GM19395 (cell line): ENCODE measurements around the gene GCNT4.
"Not testable (repeated sequence)": the region's sequence is repeated elsewhere in the genome, so short reads cannot be mapped to it uniquely, and the experiment has no call there.

ENCODE experiments used
- ATAC-seq: cut with Tn5 transposase; IDR thresholded peaks from one replicate; pipeline ENCODE4 v1.9.1; 2021; ENCODE audit warnings: mild to moderate bottlenecking, moderate library complexity; ENCODE audit not compliant: unreplicated experiment

The GCNT4 gene

GRCh38 chr5:75052192-75053053 is at the start of gene GCNT4:
TSS of gene GCNT4 (minus strand) at chr5:75052558. CDS start at chr5:75030037, 22,521 bp downstream.
- ATAC-seq, result no peak

DNA sequence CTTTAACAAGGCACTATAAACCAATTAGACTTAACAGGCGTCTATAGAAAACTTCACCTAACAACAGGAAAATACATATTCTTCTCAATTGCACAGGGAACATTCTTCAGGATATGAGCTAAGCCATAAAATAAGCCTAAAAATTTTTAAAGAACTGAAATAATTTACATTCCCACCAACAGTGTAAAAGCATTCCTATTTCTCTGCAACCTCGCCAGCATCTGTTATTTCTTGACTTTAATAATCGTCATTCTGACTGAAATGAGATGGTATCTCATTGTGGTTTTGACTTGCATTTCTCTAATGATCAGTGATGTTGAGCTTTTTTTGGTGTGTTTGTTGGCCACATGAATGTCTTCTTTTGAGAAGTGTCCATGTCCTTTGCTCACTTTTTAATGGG is 43.6 kb upstream of the GCNT4 start:
- ATAC-seq, result not testable (repeated sequence)

DNA sequence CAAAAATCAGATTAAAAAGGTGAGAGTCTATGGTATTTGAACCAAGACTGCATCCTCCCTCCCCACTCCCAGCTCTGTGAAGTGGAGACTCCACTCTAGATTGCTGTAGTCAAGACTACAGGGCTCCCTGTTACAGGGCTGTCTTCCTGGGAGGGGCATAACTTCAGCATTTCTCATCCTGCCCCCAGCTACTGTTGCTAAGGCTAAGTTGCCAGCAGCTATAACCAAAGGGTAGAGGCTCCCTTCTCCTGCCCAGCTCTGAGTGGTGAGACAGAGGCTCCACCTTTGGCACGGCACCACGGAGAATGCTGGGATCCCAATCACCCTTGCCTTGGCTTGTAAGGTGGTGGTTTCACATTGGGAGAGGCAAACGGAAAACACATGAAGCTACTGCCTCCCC is 39.2 kb upstream of the GCNT4 start:
- ATAC-seq, result no peak

DNA sequence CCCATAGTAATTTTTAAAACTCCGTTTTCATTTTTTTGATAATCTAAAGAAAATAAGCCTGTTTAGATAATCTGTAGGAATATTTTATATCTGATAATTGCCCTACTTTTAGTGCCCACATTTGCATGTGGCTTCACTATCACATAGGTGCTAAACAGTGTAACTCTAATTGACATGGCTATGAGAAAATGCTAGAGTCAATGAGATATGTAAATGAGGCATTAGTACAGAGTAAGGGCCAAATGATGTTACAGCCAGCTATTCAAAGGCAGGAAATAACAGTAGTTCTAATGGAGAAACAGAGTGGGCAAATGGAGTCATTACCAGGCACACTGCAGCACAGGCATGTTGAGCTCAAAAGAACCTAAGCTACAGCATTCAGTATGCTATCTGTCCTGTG is 37.3 kb upstream of the GCNT4 start:
- no peak for ATAC-seq

DNA sequence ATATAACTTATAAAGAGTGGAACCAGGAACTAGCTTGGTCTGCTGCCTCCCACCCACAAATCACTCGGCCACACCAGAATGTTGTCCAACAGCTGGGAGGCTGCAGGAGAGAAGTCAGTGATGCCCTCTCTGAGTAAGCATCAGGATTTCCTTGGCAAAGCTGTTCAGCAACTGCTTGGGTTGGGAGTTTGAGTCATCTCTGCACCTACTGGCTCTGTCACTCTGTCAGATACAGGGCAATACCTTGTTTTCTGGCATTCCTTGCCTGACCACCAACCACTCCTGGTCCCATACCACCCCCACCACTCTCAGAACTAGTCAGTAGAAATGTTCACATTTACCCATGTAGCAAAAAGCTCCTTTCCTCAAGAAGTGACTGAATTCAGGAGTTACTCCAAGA is 36.8 kb upstream of the GCNT4 start:
- no peak for ATAC-seq

- no peak for ATAC-seq
Measured at GRCh38 chr5:75088648-75089047, 36.3 kb upstream of the GCNT4 start.

DNA sequence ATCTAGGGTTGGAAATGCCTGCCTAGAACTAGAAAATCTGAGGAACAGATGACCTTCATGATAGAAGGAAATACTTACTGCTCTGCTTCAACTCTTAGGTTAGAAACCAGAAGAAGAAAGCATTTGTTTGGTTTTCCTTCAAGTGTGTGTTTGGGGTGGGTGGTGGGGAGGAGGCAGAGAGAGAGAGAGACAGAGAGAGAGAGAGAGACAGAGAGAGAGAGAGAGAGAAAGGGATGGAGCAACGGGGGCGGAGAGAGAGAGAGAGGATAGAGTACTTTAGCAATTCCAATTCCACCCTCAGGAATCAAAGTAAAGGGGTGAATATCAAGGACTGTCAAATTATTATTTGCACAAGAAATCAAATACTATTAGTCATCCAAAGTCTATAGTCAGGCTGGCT is 29.2 kb upstream of the GCNT4 start:
- no peak for ATAC-seq

DNA sequence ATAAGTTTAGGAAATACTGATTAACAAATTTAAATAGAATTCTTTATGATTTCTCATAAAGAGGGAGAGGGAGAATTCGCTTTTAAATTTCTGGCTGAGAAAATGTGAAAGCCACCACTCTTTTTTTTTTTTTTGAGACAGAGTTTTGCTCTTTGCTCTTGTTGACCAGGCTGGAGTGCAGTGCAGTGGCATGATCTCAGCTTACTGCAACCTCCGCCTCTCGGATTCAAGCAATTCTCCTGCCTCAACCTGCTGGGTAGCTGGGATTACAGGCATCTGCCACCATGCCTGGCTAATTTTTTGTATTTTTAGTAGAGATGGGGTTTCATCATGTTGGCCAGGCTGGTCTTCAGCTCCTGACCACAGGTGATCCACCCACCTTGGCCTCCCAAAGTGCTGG is 27.0 kb upstream of the GCNT4 start:
- not testable (repeated sequence) for ATAC-seq

GRCh38 chr5:75078027-75078426 is 25.7 kb upstream of the GCNT4 start:
- ATAC-seq, result no peak

DNA sequence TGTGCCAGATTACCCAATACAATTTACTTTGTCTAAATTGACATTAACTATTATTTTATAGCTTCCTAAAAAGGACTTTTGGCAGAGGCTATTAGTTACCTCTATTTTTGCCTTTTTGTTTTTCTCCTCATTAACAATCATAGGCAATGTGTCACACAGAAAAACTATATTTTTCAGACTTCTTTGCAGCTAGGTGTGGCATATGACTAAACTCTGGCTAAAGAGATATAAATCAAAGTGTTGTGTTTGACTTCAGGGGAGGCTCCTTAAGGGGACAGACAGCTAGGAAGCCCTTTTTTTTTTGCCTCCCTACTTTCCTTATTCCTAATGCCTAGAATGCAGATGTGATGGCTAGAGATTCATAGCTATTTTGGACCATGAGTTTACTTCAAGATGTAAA is 19.7 kb upstream of the GCNT4 start:
- no peak for ATAC-seq

DNA sequence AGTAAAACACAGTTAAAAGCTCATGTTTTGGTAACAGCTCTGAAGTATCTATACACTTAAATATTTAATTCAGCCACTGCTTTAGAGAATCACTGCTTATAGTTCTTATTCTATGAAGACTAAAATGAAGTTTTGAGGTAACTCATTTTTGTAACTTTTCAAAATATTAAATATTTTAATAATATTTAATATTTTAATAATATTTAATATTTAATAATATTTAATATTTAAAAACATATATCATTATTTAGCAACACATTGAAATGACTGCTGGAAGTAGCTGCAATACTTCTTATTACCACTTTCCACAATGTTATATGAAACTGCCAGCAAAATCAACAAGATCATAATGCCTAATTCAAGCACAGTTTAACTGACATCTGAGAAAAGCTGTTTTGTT is 18.7 kb upstream of the GCNT4 start:
- ATAC-seq, result no peak

DNA sequence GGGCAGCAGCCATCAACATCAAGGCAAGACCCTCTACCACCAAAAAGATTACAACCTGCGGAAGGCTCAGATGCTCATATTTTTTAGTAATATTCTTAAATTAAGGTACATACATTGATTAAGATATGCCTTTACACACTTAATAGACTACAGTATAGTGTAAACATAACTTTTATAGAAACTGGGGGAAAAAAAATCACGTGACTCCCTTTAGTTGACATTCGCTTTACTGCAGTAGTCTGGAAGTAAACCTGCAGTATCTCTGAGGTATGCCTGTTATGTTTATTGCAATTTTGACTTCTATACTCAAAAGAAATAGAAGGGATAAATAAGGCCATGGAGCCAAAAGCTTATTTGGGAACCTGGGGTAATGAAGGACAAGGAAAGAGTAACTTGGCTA is 15.1 kb upstream of the GCNT4 start:
- ATAC-seq, result no peak

- ATAC-seq, result no peak
Measured at GRCh38 chr5:75062925-75063531, 10.7 kb upstream of the GCNT4 start.

DNA sequence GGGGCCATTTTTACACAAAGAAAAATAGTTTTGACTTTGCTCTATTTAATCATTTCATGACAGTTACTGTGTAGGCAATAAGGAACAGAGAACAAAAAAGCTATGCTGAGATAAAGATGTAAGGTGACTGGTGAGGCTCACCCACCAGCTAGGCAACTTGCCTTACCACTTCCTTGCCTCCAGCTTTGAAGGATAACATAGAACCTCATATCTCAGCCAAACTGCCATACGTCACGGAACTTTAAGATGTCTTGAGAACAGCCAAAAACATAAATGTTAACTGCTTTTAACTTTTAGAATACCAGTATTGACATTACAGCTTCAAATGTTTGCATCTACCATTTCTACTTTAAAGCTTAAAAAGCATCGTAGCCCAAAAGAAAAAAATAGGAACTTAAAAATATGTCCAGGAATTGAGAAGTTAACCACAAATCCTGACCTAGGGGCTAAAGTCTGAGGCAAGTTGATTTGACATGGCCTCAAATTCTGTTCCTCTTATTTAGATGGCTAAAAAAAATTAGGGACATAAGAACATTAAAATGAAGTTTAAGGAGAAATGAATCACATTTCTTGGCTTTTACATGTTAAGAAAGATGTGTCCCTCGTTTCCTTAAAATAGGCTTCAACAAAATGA is 7.7 kb upstream of the GCNT4 start:
- ATAC-seq, result no peak

DNA sequence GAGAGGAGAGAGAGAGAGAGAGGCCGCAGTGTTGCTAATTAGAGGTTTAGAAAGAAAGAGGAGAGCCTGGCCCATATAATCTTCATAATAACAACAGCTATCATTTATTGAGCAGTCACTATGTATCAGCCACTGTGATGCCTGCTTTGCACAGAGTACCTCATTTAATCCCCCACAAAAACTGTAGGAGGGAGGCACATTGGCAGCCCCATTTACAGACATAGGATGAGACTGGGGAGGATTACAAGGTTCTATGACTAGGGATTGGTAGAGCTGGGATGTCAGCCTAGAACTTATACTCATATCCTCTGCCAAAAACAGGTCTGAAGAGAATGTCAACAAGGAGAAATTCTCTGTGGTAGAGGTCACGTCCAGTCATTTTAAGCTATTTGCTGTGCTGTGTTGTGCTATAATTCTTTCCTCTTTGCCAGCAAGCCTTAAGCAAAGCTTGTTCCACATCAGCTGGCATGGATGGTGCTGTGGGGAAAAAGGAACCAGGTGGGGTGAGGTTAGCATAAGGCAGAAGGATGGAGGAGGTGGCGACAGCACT is 6.7 kb upstream of the GCNT4 start:
- ATAC-seq, result no peak

GRCh38 chr5:75057561-75057960 is 5.2 kb upstream of the GCNT4 start:
- ATAC-seq, result no peak

DNA sequence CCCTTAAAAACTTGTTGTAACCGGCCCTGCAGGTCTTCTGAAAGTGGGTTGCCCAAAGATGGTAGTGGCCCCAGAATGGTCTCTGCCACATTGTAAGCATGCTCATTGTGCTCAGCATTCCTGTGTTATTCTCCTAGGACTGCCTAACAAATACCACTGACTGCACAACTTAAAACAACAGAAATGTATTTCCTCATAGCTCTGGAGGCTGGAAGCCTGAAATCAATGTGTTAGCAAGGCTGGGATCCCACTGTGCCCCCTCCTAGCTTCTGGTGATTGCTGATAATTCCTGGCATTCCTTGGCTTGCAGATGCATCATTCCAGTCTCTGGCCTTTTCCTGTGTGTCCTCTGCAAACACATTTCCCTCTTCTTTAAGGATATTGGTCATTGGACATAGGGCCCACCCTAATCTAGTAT is 3.4 kb upstream of the GCNT4 start:
- ATAC-seq, result no peak

- no peak for ATAC-seq
Measured at GRCh38 chr5:75054134-75054930, 2.0 kb upstream of the GCNT4 start.

DNA sequence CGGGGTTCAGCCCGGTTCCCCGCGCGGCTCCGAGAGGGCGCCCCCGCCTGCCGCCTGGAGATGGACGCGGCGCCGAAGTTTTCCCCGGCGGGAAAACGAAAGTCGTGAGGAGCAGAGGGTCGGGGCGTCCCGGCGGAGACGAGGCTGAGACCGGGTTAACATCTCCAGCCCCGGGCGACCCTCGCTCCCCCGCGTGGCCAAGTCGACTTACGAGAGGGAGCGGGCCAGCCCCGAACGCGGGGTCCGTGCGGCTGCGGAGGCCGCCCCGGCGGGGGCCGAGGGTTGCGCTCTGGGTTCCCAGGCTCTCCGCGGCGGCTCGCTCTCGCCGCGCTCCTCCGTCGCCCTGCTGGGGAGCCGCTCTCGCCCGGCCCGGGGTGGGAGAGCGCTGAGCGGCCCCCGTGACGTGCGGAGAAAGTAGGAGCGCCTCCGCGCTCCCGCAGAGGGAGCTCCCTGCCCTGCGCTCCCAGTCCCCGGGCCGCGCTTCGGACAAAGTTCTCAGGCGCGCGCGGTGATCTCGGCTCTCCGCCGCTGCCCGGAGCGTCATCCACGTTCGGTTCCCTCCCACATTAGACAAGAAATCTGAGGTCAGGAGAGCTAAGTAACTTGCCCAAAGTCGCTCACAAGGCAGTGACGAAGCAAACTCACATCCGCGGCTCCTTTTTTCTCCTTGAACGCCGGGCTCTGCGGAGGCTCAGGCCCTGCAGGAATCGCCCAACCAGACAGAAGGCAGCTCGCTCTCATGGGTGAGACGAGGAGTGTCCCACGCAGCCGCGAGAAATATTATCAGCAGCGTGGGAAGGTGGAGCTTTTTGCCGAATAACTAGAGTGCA is 1.2 kb upstream of the GCNT4 start:
- ATAC-seq, result no peak

GRCh38 chr5:75053054-75053303 is 621 bp upstream of the GCNT4 start:
- no peak for ATAC-seq
